GM13976 (cell line): Measurements from ENCODE around the gene CARD6.

ENCODE experiments used
- DNase-seq: peaks from one replicate; pipeline ENCODE4 v3.0.0; 2012; ENCODE audit warnings: low spot score
- CTCF ChIP-seq: IDR thresholded peaks from 2 replicates; pipeline ENCODE4 v1.5.1; 2012; ENCODE audit warnings: borderline replicate concordance, mild to moderate bottlenecking; ENCODE audit not compliant: insufficient read depth; ENCODE audit errors: extremely low read depth, missing control alignments, control extremely low read depth
- in situ Hi-C: fragments of 300-500 bp; cut with MboI; formaldehyde crosslinking; loops from one replicate; pipeline ENCODE4 v1.12.0; 2022; ENCODE audit warnings: low sequenced_read_pairs, mixed read lengths, inconsistent platforms; ENCODE audit not compliant: unreplicated experiment

The CARD6 gene

GRCh38 chr5:40904994-40905306, 63.8 kb downstream of the CARD6 start:
- in situ Hi-C loops, result no loop called here
- no peak for DNase-seq
- no peak for TF ChIP-seq CTCF

- no peak for TF ChIP-seq CTCF
- in situ Hi-C loops, result no loop called here
- no peak for DNase-seq
These were observed 65.2 kb downstream of the CARD6 start for GRCh38 chr5:40906351-40906751.

GRCh38 chr5:40909264-40909663, 68.1 kb downstream of the CARD6 start, which contains the start of gene C7:
C7 (plus strand) TSS chr5:40909497; CDS start chr5:40909611, 114 bp downstream.
- in situ Hi-C loops, result no loop called here

GRCh38 chr5:40909723-40910122, 68.6 kb downstream of the CARD6 start:
- DNase-seq, result no peak
- in situ Hi-C loops, result no loop called here
- TF ChIP-seq CTCF, result no peak

More at GRCh38 chr5:40909264-40909663, 68.1 kb downstream of the CARD6 start, which contains the start of gene C7:
- TF ChIP-seq CTCF, result no peak
- DNase-seq, result no peak
